GM12865 (cell line): Measurements from ENCODE around the gene CDC14A.

Source experiments
- DNase-seq: peaks from one replicate; pipeline ENCODE4 v3.0.0; 2010; ENCODE audit warnings: low read depth
- H3K4me3 ChIP-seq: 2 replicates; pipeline ENCODE4 v1.5.1; 2011; ENCODE audit warnings: mild to moderate bottlenecking, low read depth, low read length, control low read depth
- CTCF ChIP-seq: IDR thresholded peaks from 2 replicates; pipeline ENCODE4 v1.5.1; 2011; ENCODE audit warnings: low read length, control low read depth, low read depth, inconsistent platforms; ENCODE audit not compliant: insufficient read depth; ENCODE audit errors: missing control alignments

CDC14A gene

GRCh38 chr1:100565937-100566699 is 213.8 kb downstream of the CDC14A start:
- no peak for DNase-seq
- no peak for TF ChIP-seq CTCF
- no peak overlapping the region for H3K4me3 ChIP-seq

- H3K4me3 ChIP-seq: no peak overlapping the region
- no peak for TF ChIP-seq CTCF
- no peak for DNase-seq
Observed at GRCh38 chr1:100567062-100567461, 214.8 kb downstream of the CDC14A start.
